ENCODE results near the gene MBNL2.

The MBNL2 gene

DNA sequence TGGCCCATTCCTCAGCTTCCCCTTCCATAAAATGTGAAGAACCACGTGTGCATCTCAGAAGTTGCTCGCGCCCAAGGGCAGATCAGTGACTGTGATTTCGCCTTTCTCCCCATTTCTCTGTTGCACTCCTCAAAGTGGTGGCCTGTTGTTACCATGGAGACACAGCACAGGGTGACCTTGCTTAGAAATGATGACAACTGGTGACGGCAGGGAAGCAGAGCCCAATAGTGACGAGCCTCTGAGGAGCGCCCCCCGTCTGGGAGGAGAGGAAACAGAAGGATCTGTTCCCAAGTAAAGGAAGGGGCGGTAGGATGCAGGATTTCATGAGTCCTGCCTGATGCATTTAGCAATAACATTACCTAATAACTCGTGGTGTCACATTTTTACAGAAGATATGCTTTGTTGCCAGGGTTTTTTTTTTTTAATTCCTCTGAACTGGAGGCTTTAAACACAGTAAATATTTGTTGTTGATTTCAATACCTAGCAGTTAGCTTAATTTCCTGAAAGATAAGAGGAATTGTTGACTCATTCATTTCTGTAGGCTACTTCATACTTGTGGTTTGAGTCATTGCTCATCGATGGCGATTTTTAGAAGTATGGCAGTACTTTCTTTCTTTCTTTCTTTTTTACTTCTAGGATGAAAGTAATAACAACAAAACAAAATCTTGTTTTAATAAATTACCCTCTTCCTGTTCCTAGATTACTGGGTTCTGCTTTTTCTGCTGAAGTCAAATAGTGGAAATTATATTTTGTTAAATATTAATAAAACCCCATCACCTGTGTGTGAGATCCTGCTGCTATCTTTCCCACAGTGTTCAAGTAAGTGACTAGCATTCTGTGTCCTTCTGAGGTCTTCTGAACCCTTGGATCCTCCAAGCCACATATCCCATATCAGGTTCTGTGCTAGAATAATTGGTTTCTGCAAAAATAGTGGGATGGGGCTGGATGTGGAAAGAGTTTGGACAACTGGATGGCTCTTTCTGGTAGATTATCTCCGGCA, 36.0 kb downstream of the MBNL2 start:
- no peaks in the 10 kb centered on the region for H3K9me3 ChIP-seq (ENCODE audit: control insufficient read depth, insufficient read depth, low read length)
- peaks cover 10% of the 10 kb centered on the region for H3K4me1 ChIP-seq (ENCODE audit: control insufficient read depth, low read length)
- no peak overlapping the region for H3K4me2 ChIP-seq (ENCODE audit: low read length)
- H4K20me1 ChIP-seq (ENCODE audit: control insufficient read depth, insufficient read depth, low read depth, low read length) = no peaks in the 10 kb centered on the region
- H3K4me3 ChIP-seq (ENCODE audit: low read length) = no peak overlapping the region
- H3K27me3 ChIP-seq (ENCODE audit: control insufficient read depth, low read length) = no peaks in the 10 kb centered on the region
- no peaks in the 10 kb centered on the region for H3K36me3 ChIP-seq (ENCODE audit: control insufficient read depth, low read length)
- no peak overlapping the region for H3K27ac ChIP-seq (ENCODE audit: low read depth, low read length)
- no peaks in the 10 kb centered on the region for H3F3A ChIP-seq (ENCODE audit: control insufficient read depth, insufficient read depth)
- no peak for TF ChIP-seq EZH2phosphoT487 (IDR thresholded peaks at IDR 0.05; ENCODE audit: borderline replicate concordance, low read length)
- TF ChIP-seq, protein P1, sequence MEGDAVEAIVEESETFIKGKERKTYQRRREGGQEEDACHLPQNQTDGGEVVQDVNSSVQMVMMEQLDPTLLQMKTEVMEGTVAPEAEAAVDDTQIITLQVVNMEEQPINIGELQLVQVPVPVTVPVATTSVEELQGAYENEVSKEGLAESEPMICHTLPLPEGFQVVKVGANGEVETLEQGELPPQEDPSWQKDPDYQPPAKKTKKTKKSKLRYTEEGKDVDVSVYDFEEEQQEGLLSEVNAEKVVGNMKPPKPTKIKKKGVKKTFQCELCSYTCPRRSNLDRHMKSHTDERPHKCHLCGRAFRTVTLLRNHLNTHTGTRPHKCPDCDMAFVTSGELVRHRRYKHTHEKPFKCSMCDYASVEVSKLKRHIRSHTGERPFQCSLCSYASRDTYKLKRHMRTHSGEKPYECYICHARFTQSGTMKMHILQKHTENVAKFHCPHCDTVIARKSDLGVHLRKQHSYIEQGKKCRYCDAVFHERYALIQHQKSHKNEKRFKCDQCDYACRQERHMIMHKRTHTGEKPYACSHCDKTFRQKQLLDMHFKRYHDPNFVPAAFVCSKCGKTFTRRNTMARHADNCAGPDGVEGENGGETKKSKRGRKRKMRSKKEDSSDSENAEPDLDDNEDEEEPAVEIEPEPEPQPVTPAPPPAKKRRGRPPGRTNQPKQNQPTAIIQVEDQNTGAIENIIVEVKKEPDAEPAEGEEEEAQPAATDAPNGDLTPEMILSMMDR (IDR thresholded peaks at IDR 0.05; ENCODE audit: low read depth, low read length, poor library complexity, severe bottlenecking) = no peak
- no peaks in the 10 kb centered on the region for H3K79me2 ChIP-seq (ENCODE audit: control insufficient read depth, low read length)
- H3K9me2 ChIP-seq (replicated peaks; ENCODE audit: control insufficient read depth, low read length) = no peaks in the 10 kb centered on the region

DNA sequence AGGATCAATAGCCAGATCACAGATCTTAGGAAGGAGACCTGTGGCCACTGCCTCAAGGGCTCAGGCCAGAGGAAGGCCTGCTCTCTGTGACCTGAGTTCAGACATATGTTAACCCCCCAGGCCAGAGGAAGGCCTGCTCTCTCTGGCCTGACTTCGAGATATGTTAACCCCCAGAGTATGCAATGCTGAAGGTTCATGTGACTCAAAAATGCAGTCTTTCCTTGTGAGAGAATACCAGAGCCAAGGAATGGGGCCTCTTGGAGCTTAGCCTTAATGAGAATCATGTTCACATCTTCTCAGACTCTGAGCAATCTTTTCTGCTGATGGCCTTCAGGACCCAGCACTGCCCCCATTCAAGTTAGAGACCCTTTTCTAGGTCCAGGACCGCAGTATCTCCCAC, 36.7 kb downstream of the MBNL2 start:
- Histone ChIP-seq H3K79me2 (ENCODE audit: control insufficient read depth, low read length) (no peaks in the 10 kb centered on the region), H3K9me3 (ENCODE audit: control insufficient read depth, insufficient read depth, low read length) (no peaks in the 10 kb centered on the region), H3K27ac (ENCODE audit: low read depth, low read length) (no peak overlapping the region), H3K4me2 (ENCODE audit: low read length) (no peak overlapping the region), H3K36me3 (ENCODE audit: control insufficient read depth, low read length) (no peaks in the 10 kb centered on the region), H4K20me1 (ENCODE audit: control insufficient read depth, insufficient read depth, low read depth, low read length) (no peaks in the 10 kb centered on the region), H3F3A (ENCODE audit: control insufficient read depth, insufficient read depth) (no peaks in the 10 kb centered on the region), H3K27me3 (ENCODE audit: control insufficient read depth, low read length) (no peaks in the 10 kb centered on the region), H3K4me3 (ENCODE audit: low read length) (no peak overlapping the region), H3K9me2 (replicated peaks; ENCODE audit: control insufficient read depth, low read length) (no peaks in the 10 kb centered on the region), H3K4me1 (ENCODE audit: control insufficient read depth, low read length) (peaks cover 10% of the 10 kb centered on the region)
- TF ChIP-seq EZH2phosphoT487 (IDR thresholded peaks at IDR 0.05; ENCODE audit: borderline replicate concordance, low read length) = no peak
- TF ChIP-seq, protein P1 (IDR thresholded peaks at IDR 0.05; ENCODE audit: low read depth, low read length, poor library complexity, severe bottlenecking) = no peak

DNA sequence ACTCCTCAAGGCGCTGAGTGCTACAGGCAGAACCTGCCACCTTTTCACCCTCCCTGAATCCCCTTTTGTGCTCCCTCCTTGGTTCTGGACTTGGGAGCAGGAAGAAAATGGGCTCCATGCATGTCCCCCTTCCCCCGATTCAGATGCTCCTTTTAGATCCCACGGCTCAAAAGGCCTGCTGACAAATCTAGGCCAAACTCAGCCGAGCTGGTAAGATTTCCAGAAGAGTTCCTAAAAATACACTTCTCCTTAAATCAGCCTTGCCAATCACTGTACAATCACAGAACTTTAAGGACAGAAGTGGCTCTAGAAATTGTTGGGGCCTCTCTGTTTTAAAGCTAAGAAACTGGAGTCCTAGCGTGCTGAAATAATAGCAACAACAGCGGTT, 37.3 kb downstream of the MBNL2 start:
- no peaks in the 10 kb centered on the region for H4K20me1 ChIP-seq (ENCODE audit: control insufficient read depth, insufficient read depth, low read depth, low read length)
- TF ChIP-seq, protein P1 (IDR thresholded peaks at IDR 0.05; ENCODE audit: low read depth, low read length, poor library complexity, severe bottlenecking) = no peak
- no peak for TF ChIP-seq EZH2phosphoT487 (IDR thresholded peaks at IDR 0.05; ENCODE audit: borderline replicate concordance, low read length)
- H3F3A ChIP-seq (ENCODE audit: control insufficient read depth, insufficient read depth) = no peaks in the 10 kb centered on the region
- H3K36me3 ChIP-seq (ENCODE audit: control insufficient read depth, low read length) = no peaks in the 10 kb centered on the region
- no peaks in the 10 kb centered on the region for H3K9me3 ChIP-seq (ENCODE audit: control insufficient read depth, insufficient read depth, low read length)
- no peaks in the 10 kb centered on the region for H3K27me3 ChIP-seq (ENCODE audit: control insufficient read depth, low read length)
- peaks cover 10% of the 10 kb centered on the region for H3K4me1 ChIP-seq (ENCODE audit: control insufficient read depth, low read length)
- H3K4me3 ChIP-seq (ENCODE audit: low read length) = no peak overlapping the region
- H3K9me2 ChIP-seq (replicated peaks; ENCODE audit: control insufficient read depth, low read length) = no peaks in the 10 kb centered on the region
- no peak overlapping the region for H3K27ac ChIP-seq (ENCODE audit: low read depth, low read length)
- H3K4me2 ChIP-seq (ENCODE audit: low read length) = no peak overlapping the region
- no peaks in the 10 kb centered on the region for H3K79me2 ChIP-seq (ENCODE audit: control insufficient read depth, low read length)

All from DOHH2 (cell line).